ENCODE measurements around the gene IFITM1. TPM values are rescaled to one million over a fixed set of nuclear protein-coding genes. Genes with fewer than 3 reads are reported as not detected.
"Not testable (repeated sequence)": the region's sequence is repeated elsewhere in the genome, so short reads cannot be mapped to it uniquely, and the experiment has no call there.

IFITM1 gene
- total and polyA plus RNA-seq, 2 experiments from 2014 or later = 98.0 to 159 TPM

- Histone ChIP-seq H2AFZ (no peak overlapping the region), H4K20me1 (ENCODE audit: insufficient read depth, poor library complexity, severe bottlenecking) (no peaks in the 10 kb centered on the region), H3K36me3 (replicated peaks; ENCODE audit: insufficient read depth, low read depth) (no peaks in the 10 kb centered on the region), H3K79me2 (no peaks in the 10 kb centered on the region), H3K9me3 (ENCODE audit: low read depth) (no peaks in the 10 kb centered on the region), H3K4me3 (no peak overlapping the region), H3K27me3 (no peaks in the 10 kb centered on the region), H3K9me2 (replicated peaks; ENCODE audit: insufficient read depth) (no peaks in the 10 kb centered on the region), H3K27ac (no peak overlapping the region), H3K4me2 (no peak overlapping the region), H3K4me1 (ENCODE audit: insufficient read depth) (no peaks in the 10 kb centered on the region)
- 90% methylated on average over 13 of the region's 36 CpGs for WGBS (ENCODE audit: low lambda C conversion rate, missing lambda C conversion rate)
- DNase-seq (ENCODE audit: low spot score) = no peak
- no peak for TF ChIP-seq EZH2phosphoT487 (IDR thresholded peaks at IDR 0.05; ENCODE audit: low read depth, severe bottlenecking, unreplicated experiment)
- no peak for TF ChIP-seq CTCF (IDR thresholded peaks at IDR 0.05; ENCODE audit: poor library complexity)
- no peak for TF ChIP-seq EZH2 (IDR thresholded peaks at IDR 0.05; ENCODE audit: borderline replicate concordance)
Measured at GRCh38 chr11:362642-363442, 49.0 kb downstream of the IFITM1 start.

- DNase-seq (ENCODE audit: low spot score); H3K4me3 ChIP-seq; H4K20me1 ChIP-seq (ENCODE audit: insufficient read depth, poor library complexity, severe bottlenecking); H3K4me1 ChIP-seq (ENCODE audit: insufficient read depth); H3K27me3 ChIP-seq; H2AFZ ChIP-seq; H3K36me3 ChIP-seq (replicated peaks; ENCODE audit: insufficient read depth, low read depth); H3K4me2 ChIP-seq; H3K9me3 ChIP-seq (ENCODE audit: low read depth); H3K27ac ChIP-seq; H3K9me2 ChIP-seq (replicated peaks; ENCODE audit: insufficient read depth); H3K79me2 ChIP-seq: not testable (repeated sequence)
- WGBS (ENCODE audit: low lambda C conversion rate, missing lambda C conversion rate) = 90% methylated on average over 7 of the region's 22 CpGs
Measured at GRCh38 chr11:363443-363805, 49.6 kb downstream of the IFITM1 start.

- Histone ChIP-seq H3K4me3 (no peak overlapping the region), H3K36me3 (replicated peaks; ENCODE audit: insufficient read depth, low read depth) (no peaks in the 10 kb centered on the region), H3K27ac (no peak overlapping the region), H3K9me3 (ENCODE audit: low read depth) (no peaks in the 10 kb centered on the region), H3K9me2 (replicated peaks; ENCODE audit: insufficient read depth) (no peaks in the 10 kb centered on the region), H3K27me3 (no peaks in the 10 kb centered on the region), H3K4me2 (no peak overlapping the region), H3K4me1 (ENCODE audit: insufficient read depth) (peaks cover 5% of the 10 kb centered on the region), H2AFZ (no peak overlapping the region), H3K79me2 (no peaks in the 10 kb centered on the region), H4K20me1 (ENCODE audit: insufficient read depth, poor library complexity, severe bottlenecking) (no peaks in the 10 kb centered on the region)
- DNase-seq (ENCODE audit: low spot score) = peak; percentile 56
- WGBS (ENCODE audit: low lambda C conversion rate, missing lambda C conversion rate) = 76% methylated on average over 23 of the region's 24 CpGs
- no peak for TF ChIP-seq EZH2 (IDR thresholded peaks at IDR 0.05; ENCODE audit: borderline replicate concordance)
- peak; percentile 41 for TF ChIP-seq CTCF (IDR thresholded peaks at IDR 0.05; ENCODE audit: poor library complexity)
- no peak for TF ChIP-seq EZH2phosphoT487 (IDR thresholded peaks at IDR 0.05; ENCODE audit: low read depth, severe bottlenecking, unreplicated experiment)
Measured at GRCh38 chr11:363948-364761, 50.3 kb downstream of the IFITM1 start.

Small RNAs within 50 kb of the gene (small RNA-seq; reads per million reads assigned to genes)
- gene AC136475.6 = not detected

Other genes with a start within 250 kb of the IFITM1 start
- gene SCGB1C1, start 121.0 kb upstream of the IFITM1 start, total RNA-seq = not detected in 2 replicates
- not detected in 2 replicates for gene SCGB1C1, start 121.0 kb upstream of the IFITM1 start, polyA plus RNA-seq
- gene BET1L, start 106.6 kb upstream of the IFITM1 start, total RNA-seq = 28.6 and 33.9 TPM in 2 replicates
- gene BET1L, start 106.6 kb upstream of the IFITM1 start, polyA plus RNA-seq = 70.5 and 76.6 TPM in 2 replicates
- gene RIC8A, start 106.3 kb upstream of the IFITM1 start, total RNA-seq = 75.6 and 115 TPM in 2 replicates
- 81.0 and 82.1 TPM in 2 replicates for gene RIC8A, start 106.3 kb upstream of the IFITM1 start, polyA plus RNA-seq
- 11.2 and 15.5 TPM in 2 replicates for gene SIRT3, start 77.7 kb upstream of the IFITM1 start, total RNA-seq
- 23.4 and 27.4 TPM in 2 replicates for gene SIRT3, start 77.7 kb upstream of the IFITM1 start, polyA plus RNA-seq
- 80.8 and 91.8 TPM in 2 replicates for gene PSMD13, start 77.1 kb upstream of the IFITM1 start, total RNA-seq
- 125 and 146 TPM in 2 replicates for gene PSMD13, start 77.1 kb upstream of the IFITM1 start, polyA plus RNA-seq
- not detected in 2 replicates for gene NLRP6, start 35.6 kb upstream of the IFITM1 start, total RNA-seq
- 1.4 TPM in 1 of 2 replicates, not detected in the other for gene NLRP6, start 35.6 kb upstream of the IFITM1 start, polyA plus RNA-seq
- 12.0 and 19.2 TPM in 2 replicates for gene PGGHG, start 24.9 kb upstream of the IFITM1 start, total RNA-seq
- 27.9 and 44.0 TPM in 2 replicates for gene PGGHG, start 24.9 kb upstream of the IFITM1 start, polyA plus RNA-seq
- not detected in 2 replicates for gene IFITM5, start 14.5 kb upstream of the IFITM1 start, total RNA-seq
- 0.36 TPM in 1 of 2 replicates, not detected in the other for gene IFITM5, start 14.5 kb upstream of the IFITM1 start, polyA plus RNA-seq
- gene IFITM2, start 6.2 kb upstream of the IFITM1 start, total RNA-seq = 59.2 and 74.6 TPM in 2 replicates
- 504 and 535 TPM in 2 replicates for gene IFITM2, start 6.2 kb upstream of the IFITM1 start, polyA plus RNA-seq
- 166 and 182 TPM in 2 replicates for gene IFITM3, start 6.8 kb downstream of the IFITM1 start, total RNA-seq
- 2,035 and 2,121 TPM in 2 replicates for gene IFITM3, start 6.8 kb downstream of the IFITM1 start, polyA plus RNA-seq
- 27.8 and 38.8 TPM in 2 replicates for gene B4GALNT4, start 55.5 kb downstream of the IFITM1 start, total RNA-seq
- gene B4GALNT4, start 55.5 kb downstream of the IFITM1 start, polyA plus RNA-seq = 30.0 and 44.6 TPM in 2 replicates
- gene PKP3, start 80.2 kb downstream of the IFITM1 start, total RNA-seq = 55.6 and 62.1 TPM in 2 replicates
- 89.5 and 91.3 TPM in 2 replicates for gene PKP3, start 80.2 kb downstream of the IFITM1 start, polyA plus RNA-seq
- 42.4 and 52.1 TPM in 2 replicates for gene SIGIRR, start 101.0 kb downstream of the IFITM1 start, total RNA-seq
- gene SIGIRR, start 101.0 kb downstream of the IFITM1 start, polyA plus RNA-seq = 77.4 and 85.3 TPM in 2 replicates
- 19.5 and 21.2 TPM in 2 replicates for gene ANO9, start 128.0 kb downstream of the IFITM1 start, total RNA-seq
- gene ANO9, start 128.0 kb downstream of the IFITM1 start, polyA plus RNA-seq = 34.9 and 35.7 TPM in 2 replicates
- gene PTDSS2, start 136.2 kb downstream of the IFITM1 start, total RNA-seq = 29.7 and 31.5 TPM in 2 replicates
- 50.6 and 50.8 TPM in 2 replicates for gene PTDSS2, start 136.2 kb downstream of the IFITM1 start, polyA plus RNA-seq
- gene RNH1, start 193.2 kb downstream of the IFITM1 start, total RNA-seq = 87.5 and 105 TPM in 2 replicates
- 199 and 200 TPM in 2 replicates for gene RNH1, start 193.2 kb downstream of the IFITM1 start, polyA plus RNA-seq
- 19.3 and 28.4 TPM in 2 replicates for gene HRAS, start 221.5 kb downstream of the IFITM1 start, total RNA-seq
- 57.9 and 84.0 TPM in 2 replicates for gene HRAS, start 221.5 kb downstream of the IFITM1 start, polyA plus RNA-seq
- gene LRRC56, start 223.5 kb downstream of the IFITM1 start, total RNA-seq = 0.64 and 1.6 TPM in 2 replicates
- 0.40 and 1.2 TPM in 2 replicates for gene LRRC56, start 223.5 kb downstream of the IFITM1 start, polyA plus RNA-seq
- gene LMNTD2, start 246.7 kb downstream of the IFITM1 start, total RNA-seq = 3.4 and 7.3 TPM in 2 replicates
- 15.9 and 19.1 TPM in 2 replicates for gene LMNTD2, start 246.7 kb downstream of the IFITM1 start, polyA plus RNA-seq
- gene RASSF7, start 246.9 kb downstream of the IFITM1 start, total RNA-seq = 47.6 and 75.8 TPM in 2 replicates
- 104 and 130 TPM in 2 replicates for gene RASSF7, start 246.9 kb downstream of the IFITM1 start, polyA plus RNA-seq